ENCODE results near the gene DCP1A.
A peak's percentile ranks its signal among the peaks of the same experiment; 100 is the strongest.

Gene DCP1A

DNA sequence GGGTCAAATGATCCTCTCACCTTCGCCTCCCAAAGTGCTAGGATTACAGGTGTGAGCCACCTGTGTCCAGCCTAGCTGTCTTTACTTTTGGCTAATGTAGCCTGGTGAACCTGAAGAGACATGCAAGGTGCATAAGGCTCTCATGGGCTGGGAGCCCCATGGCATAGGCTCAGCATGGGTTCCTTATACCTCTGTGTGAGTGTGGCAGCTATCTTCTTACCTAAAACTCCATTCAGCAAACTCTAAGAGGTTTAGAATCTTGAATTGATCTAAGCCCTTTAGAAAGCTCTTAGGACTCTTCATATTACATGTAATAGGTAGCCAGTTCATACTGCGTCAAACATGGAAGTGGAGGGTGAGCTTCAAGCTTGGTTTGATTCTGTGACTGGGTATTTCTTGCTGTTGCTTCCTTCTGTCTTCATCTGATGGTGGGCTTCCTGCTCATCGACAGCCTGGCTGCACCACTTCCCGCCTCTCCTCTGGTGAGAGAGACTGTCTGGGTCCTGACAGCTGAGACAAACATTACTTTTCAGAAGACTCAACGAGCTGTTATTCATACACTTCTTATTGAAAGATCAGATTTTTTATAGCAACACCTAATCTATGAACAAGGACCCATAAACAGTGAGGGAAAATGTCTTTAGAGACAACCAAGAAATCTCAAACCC lies 72.3 kb downstream of the DCP1A start:
- TF ChIP-seq MAX (IDR thresholded peaks at IDR 0.05): peak; percentile 59
- TF ChIP-seq TAF1 (IDR thresholded peaks at IDR 0.05; ENCODE audit: low read depth): no peak
- no peak for TF ChIP-seq EP300 (IDR thresholded peaks at IDR 0.05; ENCODE audit: borderline replicate concordance)
- TF ChIP-seq EGR1 (IDR thresholded peaks at IDR 0.05): no peak

GRCh38 chr3:53273146-53273670 lies 74.1 kb downstream of the DCP1A start:
- TF ChIP-seq YY1 (IDR thresholded peaks at IDR 0.05; ENCODE audit: low read depth): no peak
- TF ChIP-seq RAD21 (IDR thresholded peaks at IDR 0.05; ENCODE audit: low read depth): no peak
- TF ChIP-seq EGR1 (IDR thresholded peaks at IDR 0.05): no peak
- TF ChIP-seq NFIC (IDR thresholded peaks at IDR 0.05): no peak
- no peak for TF ChIP-seq ZBTB7A (IDR thresholded peaks at IDR 0.05; ENCODE audit: low read depth)

- TF ChIP-seq, protein P1, sequence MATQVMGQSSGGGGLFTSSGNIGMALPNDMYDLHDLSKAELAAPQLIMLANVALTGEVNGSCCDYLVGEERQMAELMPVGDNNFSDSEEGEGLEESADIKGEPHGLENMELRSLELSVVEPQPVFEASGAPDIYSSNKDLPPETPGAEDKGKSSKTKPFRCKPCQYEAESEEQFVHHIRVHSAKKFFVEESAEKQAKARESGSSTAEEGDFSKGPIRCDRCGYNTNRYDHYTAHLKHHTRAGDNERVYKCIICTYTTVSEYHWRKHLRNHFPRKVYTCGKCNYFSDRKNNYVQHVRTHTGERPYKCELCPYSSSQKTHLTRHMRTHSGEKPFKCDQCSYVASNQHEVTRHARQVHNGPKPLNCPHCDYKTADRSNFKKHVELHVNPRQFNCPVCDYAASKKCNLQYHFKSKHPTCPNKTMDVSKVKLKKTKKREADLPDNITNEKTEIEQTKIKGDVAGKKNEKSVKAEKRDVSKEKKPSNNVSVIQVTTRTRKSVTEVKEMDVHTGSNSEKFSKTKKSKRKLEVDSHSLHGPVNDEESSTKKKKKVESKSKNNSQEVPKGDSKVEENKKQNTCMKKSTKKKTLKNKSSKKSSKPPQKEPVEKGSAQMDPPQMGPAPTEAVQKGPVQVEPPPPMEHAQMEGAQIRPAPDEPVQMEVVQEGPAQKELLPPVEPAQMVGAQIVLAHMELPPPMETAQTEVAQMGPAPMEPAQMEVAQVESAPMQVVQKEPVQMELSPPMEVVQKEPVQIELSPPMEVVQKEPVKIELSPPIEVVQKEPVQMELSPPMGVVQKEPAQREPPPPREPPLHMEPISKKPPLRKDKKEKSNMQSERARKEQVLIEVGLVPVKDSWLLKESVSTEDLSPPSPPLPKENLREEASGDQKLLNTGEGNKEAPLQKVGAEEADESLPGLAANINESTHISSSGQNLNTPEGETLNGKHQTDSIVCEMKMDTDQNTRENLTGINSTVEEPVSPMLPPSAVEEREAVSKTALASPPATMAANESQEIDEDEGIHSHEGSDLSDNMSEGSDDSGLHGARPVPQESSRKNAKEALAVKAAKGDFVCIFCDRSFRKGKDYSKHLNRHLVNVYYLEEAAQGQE (IDR thresholded peaks at IDR 0.05; ENCODE audit: low read depth): no peak
- TF ChIP-seq TAF1 (IDR thresholded peaks at IDR 0.05; ENCODE audit: low read depth): peak; percentile 37; the same call in 1 of the 2 replicates
- peak; percentile 60; the same call in 1 of the 2 replicates for TF ChIP-seq YY1 (IDR thresholded peaks at IDR 0.05; ENCODE audit: low read depth)
- no peak for TF ChIP-seq EGR1 (IDR thresholded peaks at IDR 0.05)
- TF ChIP-seq, protein P2, sequence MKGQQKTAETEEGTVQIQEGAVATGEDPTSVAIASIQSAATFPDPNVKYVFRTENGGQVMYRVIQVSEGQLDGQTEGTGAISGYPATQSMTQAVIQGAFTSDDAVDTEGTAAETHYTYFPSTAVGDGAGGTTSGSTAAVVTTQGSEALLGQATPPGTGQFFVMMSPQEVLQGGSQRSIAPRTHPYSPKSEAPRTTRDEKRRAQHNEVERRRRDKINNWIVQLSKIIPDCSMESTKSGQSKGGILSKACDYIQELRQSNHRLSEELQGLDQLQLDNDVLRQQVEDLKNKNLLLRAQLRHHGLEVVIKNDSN (IDR thresholded peaks at IDR 0.05): 0 out of 2 replicates have a peak, but pooled peaks have one; percentile 13
- no peak; the same call in 1 of the 2 replicates for TF ChIP-seq FOXM1 (IDR thresholded peaks at IDR 0.05; ENCODE audit: borderline replicate concordance, low read depth)
- TF ChIP-seq NFIC (IDR thresholded peaks at IDR 0.05): peak; percentile 81
- peak; percentile 63 for TF ChIP-seq TCF12 (IDR thresholded peaks at IDR 0.05; ENCODE audit: low read depth)
- 0 out of 2 replicates have a peak, but pooled peaks have one; percentile 1 for TF ChIP-seq CEBPB (IDR thresholded peaks at IDR 0.05)
- peak; percentile 85 for TF ChIP-seq EP300 (IDR thresholded peaks at IDR 0.05; ENCODE audit: borderline replicate concordance)
- TF ChIP-seq TEAD4 (IDR thresholded peaks at IDR 0.05): peak; percentile 50
- peak; percentile 84 for TF ChIP-seq ZBTB7A (IDR thresholded peaks at IDR 0.05; ENCODE audit: low read depth)
- no peak; the same call in 1 of the 2 replicates for TF ChIP-seq RAD21 (IDR thresholded peaks at IDR 0.05; ENCODE audit: low read depth)
- no peak for TF ChIP-seq CREB1 (IDR thresholded peaks at IDR 0.05; ENCODE audit: low read depth)
- TF ChIP-seq MAX (IDR thresholded peaks at IDR 0.05): peak; percentile 88
Measured at GRCh38 chr3:53269888-53270880, 77.2 kb downstream of the DCP1A start.

GRCh38 chr3:53267766-53268165 lies 79.6 kb downstream of the DCP1A start:
- TF ChIP-seq, protein P2 (IDR thresholded peaks at IDR 0.05): no peak
- TF ChIP-seq MAX (IDR thresholded peaks at IDR 0.05) (no peak), FOXM1 (IDR thresholded peaks at IDR 0.05; ENCODE audit: borderline replicate concordance, low read depth) (no peak), EP300 (IDR thresholded peaks at IDR 0.05; ENCODE audit: borderline replicate concordance) (no peak), TAF1 (IDR thresholded peaks at IDR 0.05; ENCODE audit: low read depth) (no peak), RAD21 (IDR thresholded peaks at IDR 0.05; ENCODE audit: low read depth) (no peak), NFIC (IDR thresholded peaks at IDR 0.05) (no peak), YY1 (IDR thresholded peaks at IDR 0.05; ENCODE audit: low read depth) (no peak)
- TF ChIP-seq, protein P1 (IDR thresholded peaks at IDR 0.05; ENCODE audit: low read depth): no peak

GRCh38 chr3:53264718-53265117 lies 82.6 kb downstream of the DCP1A start:
- TF ChIP-seq EP300 (IDR thresholded peaks at IDR 0.05; ENCODE audit: borderline replicate concordance) (no peak), EGR1 (IDR thresholded peaks at IDR 0.05) (no peak), NFIC (IDR thresholded peaks at IDR 0.05) (no peak), YY1 (IDR thresholded peaks at IDR 0.05; ENCODE audit: low read depth) (no peak), FOXM1 (IDR thresholded peaks at IDR 0.05; ENCODE audit: borderline replicate concordance, low read depth) (no peak), RAD21 (IDR thresholded peaks at IDR 0.05; ENCODE audit: low read depth) (no peak), TEAD4 (IDR thresholded peaks at IDR 0.05) (no peak), MAX (IDR thresholded peaks at IDR 0.05) (no peak), TAF1 (IDR thresholded peaks at IDR 0.05; ENCODE audit: low read depth) (no peak), CEBPB (IDR thresholded peaks at IDR 0.05) (no peak), CREB1 (IDR thresholded peaks at IDR 0.05; ENCODE audit: low read depth) (no peak), TCF12 (IDR thresholded peaks at IDR 0.05; ENCODE audit: low read depth) (no peak), ZBTB7A (IDR thresholded peaks at IDR 0.05; ENCODE audit: low read depth) (no peak)
- TF ChIP-seq, protein P2 (IDR thresholded peaks at IDR 0.05): no peak
- TF ChIP-seq, protein P1 (IDR thresholded peaks at IDR 0.05; ENCODE audit: low read depth): no peak

Data from Ishikawa (cell line).